IgD-negative memory B cell (primary cell): Measurements from ENCODE around the gene KDM5B. TPM values are rescaled to one million over a fixed set of nuclear protein-coding genes. Genes with fewer than 3 reads are reported as not detected.
"Not testable (repeated sequence)": the region's sequence is repeated elsewhere in the genome, so short reads cannot be mapped to it uniquely, and the experiment has no call there.

ENCODE experiments used
- H3K27ac Mint-ChIP-seq, 3 donors: one replicate each; pipeline ENCODE4 v1.8.0; 2020 to 2022; ENCODE audit warnings: mild to moderate bottlenecking in 3 of 3, mixed read lengths in 3 of 3, moderate library complexity in 1 of 3
- H3K27me3 Mint-ChIP-seq: one replicate; pipeline ENCODE4 v1.8.0; 2021; ENCODE audit warnings: mixed read lengths
- H3K36me3 Mint-ChIP-seq: one replicate; pipeline ENCODE4 v1.8.0; 2020; ENCODE audit warnings: mild to moderate bottlenecking, mixed read lengths
- H3K4me1 Mint-ChIP-seq, 3 donors: one replicate each; pipeline ENCODE4 v1.8.0; 2020 to 2022; ENCODE audit warnings: mixed read lengths in 3 of 3, mild to moderate bottlenecking in 1 of 3
- H3K4me3 Mint-ChIP-seq, 4 donors: one replicate each; pipeline ENCODE4 v1.8.0; 2020 to 2022; ENCODE audit warnings: mild to moderate bottlenecking in 4 of 4, mixed read lengths in 4 of 4, moderate library complexity in 3 of 4
- H3K9me3 Mint-ChIP-seq, 3 donors: one replicate each; pipeline ENCODE4 v1.8.0; 2020 to 2021; ENCODE audit warnings: mixed read lengths in 3 of 3, mild to moderate bottlenecking in 1 of 3
- polyA plus RNA-seq: library from polyadenylated mRNA; unstranded; fragments of 300-500 nt; fragmentation: Illumina TruSeq; gene quantifications from one replicate; pipeline ENCODE4 v1.2.3, GENCODE V29; 2021

The KDM5B gene
- polyA plus RNA-seq, 1 donor from 2014 or later, result 16.5 TPM

DNA sequence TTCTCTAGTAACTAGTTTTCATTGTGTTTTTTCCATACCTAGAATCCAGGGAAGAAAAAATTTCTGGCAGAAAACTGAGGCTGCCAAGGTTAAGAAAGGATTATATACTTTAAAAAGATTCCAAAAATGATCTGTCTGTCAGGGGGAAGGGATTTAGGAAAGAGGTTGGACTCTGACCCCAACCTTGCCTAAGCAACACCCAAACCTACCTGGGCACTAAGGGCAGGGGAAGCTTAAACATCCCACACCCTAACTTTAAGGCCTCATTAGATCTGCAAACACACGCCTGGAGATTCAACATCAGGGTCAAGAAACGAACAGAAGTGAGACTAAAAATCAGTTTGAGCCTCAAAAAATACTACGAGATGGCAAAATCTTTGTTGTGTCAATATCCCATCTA is 19.4 kb downstream of the KDM5B start:
- Mint-ChIP-seq H3K27me3 (no peaks in the 10 kb centered on the region), H3K36me3 (no peaks in the 10 kb centered on the region), H3K4me3 (no peak overlapping the region), H3K27ac (peak overlapping the region in 1 of 3 donors; percentile 87), H3K9me3 (no peaks in the 10 kb centered on the region), H3K4me1 (peaks cover 9 to 16% (median 11%) of the 10 kb centered on the region in 3 donors)

DNA sequence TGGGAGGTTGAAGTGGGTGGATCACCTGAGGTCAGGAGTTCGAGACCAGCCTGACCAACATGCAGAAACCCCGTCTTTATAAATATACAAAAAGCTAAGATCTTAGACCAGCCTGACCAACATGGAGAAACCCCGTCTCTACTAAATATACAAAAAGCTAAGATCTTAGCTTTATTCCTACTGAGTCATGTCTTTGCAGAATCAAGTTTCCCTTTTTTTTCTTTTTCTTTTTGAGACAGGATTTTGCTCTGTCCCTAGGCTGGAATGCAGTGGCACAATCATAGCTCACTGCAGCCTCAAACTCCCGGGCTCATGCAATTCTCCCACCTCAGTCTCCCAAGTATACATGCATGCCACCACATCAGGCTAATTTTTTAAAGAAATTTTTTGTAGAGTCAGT is 21.4 kb downstream of the KDM5B start:
- Mint-ChIP-seq H3K4me1 (peaks cover 9 to 16% (median 12%) of the 10 kb centered on the region in 3 donors), H3K4me3 (no peak overlapping the region), H3K27ac (no peak overlapping the region), H3K36me3 (no peaks in the 10 kb centered on the region), H3K9me3 (no peaks in the 10 kb centered on the region), H3K27me3 (no peaks in the 10 kb centered on the region)

DNA sequence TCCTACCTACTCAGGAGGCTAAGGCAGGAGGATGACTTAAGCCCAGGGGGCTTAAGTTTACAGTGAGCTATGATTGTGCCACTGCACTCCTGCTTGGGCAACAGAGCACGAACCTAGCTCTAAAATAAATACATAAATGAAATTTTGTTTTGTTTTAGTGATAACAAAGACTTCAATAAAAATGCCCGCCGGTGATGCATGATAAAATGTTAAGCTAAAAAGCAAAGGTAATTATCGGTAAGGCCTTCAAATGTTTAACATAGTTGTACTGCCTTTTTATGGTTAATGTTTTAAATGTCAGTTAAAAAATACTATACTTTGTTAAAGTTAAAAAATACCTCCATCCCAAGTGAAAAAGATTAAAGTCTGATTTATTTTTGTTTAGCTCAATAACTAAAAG is 27.0 kb downstream of the KDM5B start:
- no peak overlapping the region for H3K27ac Mint-ChIP-seq
- no peaks in the 10 kb centered on the region for H3K9me3 Mint-ChIP-seq
- peaks cover 6 to 18% (median 12%) of the 10 kb centered on the region in 3 donors for H3K4me1 Mint-ChIP-seq
- no peak overlapping the region for H3K4me3 Mint-ChIP-seq
- H3K36me3 Mint-ChIP-seq, result peaks cover 4% of the 10 kb centered on the region
- no peaks in the 10 kb centered on the region for H3K27me3 Mint-ChIP-seq

DNA sequence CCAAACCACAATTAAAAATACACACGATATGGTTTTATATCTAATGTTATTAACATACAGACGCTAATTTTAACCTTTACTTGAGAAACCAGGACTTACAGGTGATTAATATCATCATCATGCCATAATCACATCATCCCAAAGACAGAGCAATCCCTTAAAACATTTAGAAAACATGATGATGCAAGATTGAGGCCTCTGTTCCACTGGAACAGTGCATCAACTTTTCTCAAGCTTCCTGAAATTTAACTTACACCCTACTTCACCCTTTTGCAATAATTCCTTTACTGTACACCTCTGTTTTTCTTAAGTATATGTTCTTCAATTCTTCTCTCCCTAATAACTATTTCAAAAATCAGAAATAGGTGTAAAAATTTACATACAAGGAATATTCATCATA is 38.1 kb downstream of the KDM5B start:
- Mint-ChIP-seq H3K9me3 (no peaks in the 10 kb centered on the region), H3K27me3 (no peaks in the 10 kb centered on the region), H3K36me3 (peaks cover 4% of the 10 kb centered on the region), H3K4me1 (no peaks in the 10 kb centered on the region), H3K27ac (no peak overlapping the region), H3K4me3 (no peak overlapping the region)

DNA sequence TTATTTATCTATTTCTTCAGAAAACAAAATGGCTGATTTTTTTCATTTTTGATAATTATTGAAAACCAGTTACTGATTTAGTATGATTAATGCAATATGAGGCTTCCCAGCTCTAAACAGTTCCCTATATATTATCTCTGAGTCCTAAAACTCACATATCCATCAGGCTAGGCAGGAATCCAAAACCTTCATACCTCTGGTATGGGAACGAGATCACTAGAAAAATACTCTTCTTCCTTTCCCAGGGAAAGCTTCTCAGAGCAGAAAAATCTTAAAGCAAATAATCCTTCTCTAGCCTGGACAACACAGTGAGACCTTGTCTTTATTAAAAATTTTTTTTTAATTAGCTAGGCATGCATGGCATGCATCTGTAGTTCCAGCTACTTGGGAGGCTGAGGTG is 42.5 kb downstream of the KDM5B start:
- Mint-ChIP-seq H3K4me1 (peaks cover 0 to 2% (median 0%) of the 10 kb centered on the region in 3 donors), H3K4me3 (no peak overlapping the region), H3K27ac (no peak overlapping the region), H3K36me3 (peaks cover 6% of the 10 kb centered on the region), H3K27me3 (no peaks in the 10 kb centered on the region), H3K9me3 (no peaks in the 10 kb centered on the region)

DNA sequence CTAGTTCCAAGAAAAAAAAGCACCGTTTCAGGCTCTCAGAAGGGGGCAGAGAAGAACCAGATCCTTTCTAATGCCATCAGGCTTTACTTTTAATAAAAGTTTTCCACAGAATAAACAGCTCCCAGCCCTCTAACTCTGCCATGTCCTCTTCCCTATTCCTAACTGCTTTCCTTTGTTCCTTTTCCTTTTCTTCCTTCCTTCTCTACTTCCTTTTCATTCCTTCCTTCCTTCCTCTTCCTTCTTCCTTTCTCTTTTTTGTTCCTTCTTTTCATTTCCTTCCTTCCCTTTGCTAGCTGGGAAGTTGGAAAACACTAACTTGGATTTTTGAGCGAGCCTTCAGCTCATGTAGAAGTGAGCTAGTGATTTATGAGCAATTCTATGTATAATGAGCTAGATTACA is 46.2 kb downstream of the KDM5B start:
- H3K36me3 Mint-ChIP-seq, result peaks cover 6% of the 10 kb centered on the region
- H3K4me3 Mint-ChIP-seq, result no peak overlapping the region
- peaks cover 0 to 2% (median 0%) of the 10 kb centered on the region in 3 donors for H3K4me1 Mint-ChIP-seq

DNA sequence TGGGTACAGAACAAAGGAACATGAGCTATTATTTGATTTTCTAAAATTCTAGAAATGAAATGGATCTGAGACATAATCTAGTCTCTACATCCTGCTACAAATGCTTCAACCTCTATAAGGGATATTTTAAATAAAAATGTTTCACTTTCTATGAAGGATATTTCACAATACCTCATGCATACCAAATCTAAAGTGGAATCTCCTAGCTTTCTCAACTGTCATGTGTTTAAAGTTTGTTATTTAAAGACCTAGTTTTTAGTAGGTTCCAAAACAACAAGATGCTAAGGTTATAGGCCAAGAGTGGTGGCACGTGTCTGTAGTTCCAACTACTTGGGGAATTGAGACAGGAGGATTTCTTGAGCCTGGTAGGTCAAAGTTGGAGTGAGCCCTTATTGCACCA is 47.6 kb downstream of the KDM5B start:
- H3K27me3 Mint-ChIP-seq, result no peaks in the 10 kb centered on the region
- H3K4me1 Mint-ChIP-seq, result peaks cover 0 to 2% (median 0%) of the 10 kb centered on the region in 3 donors
- H3K4me3 Mint-ChIP-seq, result no peak overlapping the region
- no peak overlapping the region for H3K27ac Mint-ChIP-seq
- no peaks in the 10 kb centered on the region for H3K9me3 Mint-ChIP-seq
- H3K36me3 Mint-ChIP-seq, result peaks cover 8% of the 10 kb centered on the region

More for the DNA sequence above, 46.2 kb downstream of the KDM5B start:
- Mint-ChIP-seq H3K27ac (no peak overlapping the region), H3K9me3 (no peaks in the 10 kb centered on the region), H3K27me3 (no peaks in the 10 kb centered on the region)

DNA sequence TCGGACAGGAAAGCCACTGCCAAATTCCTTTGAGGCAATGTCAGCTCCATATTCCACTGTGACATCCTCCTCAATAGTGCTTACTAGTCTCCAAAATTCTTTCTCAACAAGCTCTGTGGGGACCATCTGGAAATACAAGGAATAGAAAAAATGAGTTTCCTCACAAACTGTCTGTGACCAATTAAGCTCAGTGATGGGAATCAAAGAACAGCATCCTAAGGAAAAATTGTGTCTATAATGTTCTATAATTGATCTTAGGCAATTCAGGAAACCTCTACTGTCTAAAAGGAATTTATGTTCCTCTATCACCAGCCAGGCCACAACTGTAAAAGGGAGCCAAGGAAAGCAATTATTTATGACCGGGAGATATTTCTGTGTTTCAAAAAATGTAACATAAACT is 51.8 kb downstream of the KDM5B start:
- Mint-ChIP-seq H3K27me3 (no peaks in the 10 kb centered on the region), H3K36me3 (peaks cover 4% of the 10 kb centered on the region), H3K27ac (no peak overlapping the region), H3K9me3 (no peaks in the 10 kb centered on the region), H3K4me1 (no peaks in the 10 kb centered on the region), H3K4me3 (no peak overlapping the region)

DNA sequence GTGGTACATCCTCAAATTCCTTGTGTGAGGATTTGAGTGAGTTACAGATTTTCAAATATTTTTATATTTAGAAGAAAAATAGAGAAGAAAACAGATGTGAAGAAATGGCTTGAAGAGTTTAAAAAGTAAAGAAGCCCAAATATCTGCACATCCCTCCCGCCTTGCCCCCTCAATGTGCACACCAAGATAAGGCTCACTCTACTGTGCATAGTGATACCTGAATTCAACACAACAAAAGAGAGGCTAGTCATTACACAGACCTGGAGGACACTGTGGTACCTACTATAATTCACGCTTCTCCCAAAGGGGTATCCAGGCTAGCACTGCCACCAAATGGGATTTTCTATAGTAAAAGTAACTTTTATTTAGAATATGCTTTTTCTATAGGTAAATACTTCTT is 53.9 kb downstream of the KDM5B start:
- no peaks in the 10 kb centered on the region for H3K9me3 Mint-ChIP-seq
- peaks cover 4% of the 10 kb centered on the region for H3K36me3 Mint-ChIP-seq
- H3K4me3 Mint-ChIP-seq, result no peak overlapping the region
- no peak overlapping the region for H3K27ac Mint-ChIP-seq
- H3K27me3 Mint-ChIP-seq, result no peaks in the 10 kb centered on the region
- H3K4me1 Mint-ChIP-seq, result no peaks in the 10 kb centered on the region

DNA sequence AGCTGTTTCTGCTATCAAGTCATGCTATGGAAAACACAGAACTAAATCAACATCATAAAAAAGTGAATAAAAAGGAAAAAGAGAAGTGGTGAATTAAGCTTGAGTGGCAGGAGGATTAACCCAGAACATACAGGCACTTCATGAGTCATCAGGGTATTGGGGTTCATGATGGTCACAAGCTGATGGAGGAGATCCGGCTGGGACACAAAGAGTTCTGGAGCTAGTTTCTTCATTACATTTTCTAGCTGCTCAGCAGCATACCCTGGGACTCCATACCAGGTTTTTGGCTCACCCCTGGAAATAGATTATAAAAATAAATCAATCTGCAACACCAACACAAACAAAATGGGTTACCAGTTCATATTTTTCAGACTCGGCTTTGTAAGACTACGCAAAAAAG is 55.4 kb downstream of the KDM5B start:
- Mint-ChIP-seq H3K36me3 (peaks cover 4% of the 10 kb centered on the region), H3K4me3 (no peak overlapping the region), H3K4me1 (no peaks in the 10 kb centered on the region), H3K27me3 (no peaks in the 10 kb centered on the region), H3K9me3 (no peaks in the 10 kb centered on the region), H3K27ac (no peak overlapping the region)

DNA sequence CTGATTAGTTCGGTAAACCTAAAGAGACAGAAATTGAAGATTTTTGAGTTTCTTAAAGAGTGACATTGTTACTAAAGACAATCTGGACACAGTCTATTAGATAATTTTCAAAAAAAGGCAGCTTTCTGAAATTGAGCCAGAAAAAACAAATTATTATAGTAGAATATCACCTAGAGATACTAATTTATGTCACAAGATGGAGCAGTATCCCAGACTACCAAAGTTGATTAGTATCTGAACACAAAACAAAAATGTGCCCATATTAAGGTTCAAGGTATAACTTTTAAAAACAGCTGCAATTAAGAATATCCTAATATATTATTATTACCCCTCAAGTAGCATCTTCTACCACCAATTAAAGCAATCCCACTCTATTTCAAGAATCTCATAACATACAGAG is 57.5 kb downstream of the KDM5B start:
- Mint-ChIP-seq H3K27me3 (no peaks in the 10 kb centered on the region), H3K4me3 (no peak overlapping the region), H3K9me3 (no peaks in the 10 kb centered on the region), H3K36me3 (peaks cover 8% of the 10 kb centered on the region), H3K4me1 (no peaks in the 10 kb centered on the region), H3K27ac (no peak overlapping the region)

DNA sequence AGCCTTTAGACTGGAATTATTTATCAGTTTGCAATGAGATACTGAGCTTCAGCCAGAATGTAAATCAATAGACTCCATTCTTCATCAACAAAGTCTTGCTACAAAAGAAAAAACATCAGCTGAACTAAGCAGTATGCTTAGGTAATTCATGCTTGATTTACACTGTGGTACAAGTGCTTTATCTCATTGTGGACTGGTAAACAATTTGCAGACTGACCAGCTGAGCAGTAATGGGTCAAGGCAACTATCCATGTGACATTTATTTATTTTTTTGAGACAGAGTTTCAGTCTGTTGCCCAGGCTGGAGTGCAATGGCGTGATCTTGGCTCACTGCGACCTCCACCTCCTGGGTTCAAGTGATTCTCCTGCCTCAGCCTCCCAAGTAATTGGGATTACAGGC is 58.2 kb downstream of the KDM5B start:
- no peak overlapping the region for H3K4me3 Mint-ChIP-seq
- no peaks in the 10 kb centered on the region for H3K4me1 Mint-ChIP-seq
- no peak overlapping the region for H3K27ac Mint-ChIP-seq
- H3K36me3 Mint-ChIP-seq, result peaks cover 12% of the 10 kb centered on the region
- H3K9me3 Mint-ChIP-seq, result peaks cover 0 to 2% (median 0%) of the 10 kb centered on the region in 3 donors
- no peaks in the 10 kb centered on the region for H3K27me3 Mint-ChIP-seq

DNA sequence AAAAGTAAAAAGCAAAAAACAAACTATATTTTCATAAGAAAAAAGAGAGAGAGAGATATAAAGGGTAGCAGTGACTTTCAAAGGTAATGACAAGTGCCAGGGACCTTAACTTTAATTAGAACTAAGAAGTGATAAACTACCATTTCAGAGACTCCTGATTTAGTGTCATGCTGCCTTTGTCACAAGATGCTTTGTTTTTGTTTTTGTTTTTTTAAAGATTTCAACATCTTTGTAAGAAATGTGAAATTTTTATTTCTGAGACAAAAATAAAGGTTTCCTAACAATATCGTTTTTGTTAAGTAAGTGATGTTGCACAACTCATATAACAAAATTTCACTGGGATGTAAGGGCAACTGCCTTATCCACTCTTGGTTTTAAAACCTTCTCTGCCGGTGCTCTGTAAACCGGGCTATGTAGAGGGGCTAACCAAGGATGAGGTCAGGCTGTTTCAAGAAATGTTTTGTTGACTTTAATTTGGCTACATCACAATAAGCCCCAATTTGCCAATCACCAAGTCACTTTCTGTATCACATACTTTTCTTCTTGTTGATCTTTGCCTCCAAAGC is 62.8 kb downstream of the KDM5B start:
- peaks cover 32% of the 10 kb centered on the region for H3K36me3 Mint-ChIP-seq
- H3K9me3 Mint-ChIP-seq, result peaks cover 0 to 7% (median 0%) of the 10 kb centered on the region in 3 donors
- no peaks in the 10 kb centered on the region for H3K27me3 Mint-ChIP-seq
- no peak overlapping the region for H3K27ac Mint-ChIP-seq
- H3K4me1 Mint-ChIP-seq, result peaks cover 0 to 2% (median 0%) of the 10 kb centered on the region in 3 donors
- no peak overlapping the region for H3K4me3 Mint-ChIP-seq

DNA sequence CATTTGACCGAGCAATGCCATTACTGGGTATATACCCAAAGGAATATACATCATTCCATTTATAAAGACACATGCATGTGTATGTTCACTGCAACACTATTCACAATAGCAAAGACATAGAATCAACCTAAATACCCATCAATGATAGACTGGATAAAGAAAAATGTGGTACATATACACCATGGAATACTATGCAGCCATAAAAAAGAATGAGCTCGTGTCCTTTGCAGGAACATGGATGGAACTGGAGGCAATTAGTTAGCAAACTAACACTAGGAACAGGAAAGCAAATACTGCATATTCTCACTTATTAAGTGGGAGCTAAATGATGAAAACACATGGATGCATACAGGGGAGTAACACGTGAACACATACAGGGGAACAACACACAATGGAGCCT is 63.5 kb downstream of the KDM5B start:
- H3K9me3 Mint-ChIP-seq, H3K4me3 Mint-ChIP-seq, H3K27me3 Mint-ChIP-seq, H3K4me1 Mint-ChIP-seq, H3K27ac Mint-ChIP-seq: not testable (repeated sequence)
- peaks cover 32% of the 10 kb centered on the region for H3K36me3 Mint-ChIP-seq

DNA sequence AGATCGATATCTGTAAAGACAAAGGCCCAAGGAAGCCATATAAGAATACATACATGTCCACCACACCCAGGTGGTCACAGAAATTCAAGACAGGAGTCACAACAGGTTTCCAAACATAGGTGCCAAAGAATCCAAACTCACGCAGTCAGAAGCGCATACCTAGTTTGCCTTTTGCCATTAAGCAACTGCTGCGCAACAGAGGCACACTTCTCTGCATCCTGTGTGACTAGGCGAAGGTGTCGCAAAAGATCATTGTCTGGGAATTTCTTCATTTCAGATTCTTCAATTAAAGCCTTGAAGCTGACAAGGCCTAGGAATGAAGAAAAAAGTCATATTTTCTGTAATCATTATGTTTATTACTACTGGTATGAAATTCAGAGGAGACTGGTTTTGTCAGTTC is 65.7 kb downstream of the KDM5B start:
- Mint-ChIP-seq H3K36me3 (peaks cover 32% of the 10 kb centered on the region), H3K4me1 (peaks cover 0 to 2% (median 0%) of the 10 kb centered on the region in 3 donors), H3K9me3 (peaks cover 0 to 7% (median 0%) of the 10 kb centered on the region in 3 donors), H3K27ac (no peak overlapping the region), H3K27me3 (no peaks in the 10 kb centered on the region), H3K4me3 (no peak overlapping the region)

DNA sequence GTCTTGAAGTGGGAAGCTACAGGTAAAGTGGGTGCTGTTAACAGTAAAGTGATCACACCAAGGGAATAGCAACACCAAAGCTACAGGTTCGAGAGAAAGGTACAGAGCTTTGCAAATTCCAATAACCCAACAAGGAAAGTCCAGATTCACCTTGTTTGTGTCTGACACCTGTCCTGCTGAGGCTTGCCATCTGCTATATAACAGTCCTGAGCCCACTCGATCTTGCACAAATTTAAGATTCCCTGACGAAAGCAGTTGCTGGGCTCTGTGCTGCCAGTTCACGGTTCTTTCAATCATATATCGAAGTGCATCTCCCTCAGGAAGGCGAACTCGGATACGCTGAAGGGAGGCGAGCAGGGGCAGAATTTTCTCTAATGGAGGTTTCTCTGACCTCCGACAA is 75.0 kb downstream of the KDM5B start:
- Mint-ChIP-seq H3K36me3 (peaks cover 17% of the 10 kb centered on the region), H3K4me3 (no peak overlapping the region), H3K27ac (no peak overlapping the region), H3K4me1 (peaks cover 0 to 2% (median 0%) of the 10 kb centered on the region in 3 donors), H3K27me3 (no peaks in the 10 kb centered on the region), H3K9me3 (no peaks in the 10 kb centered on the region)
